SK-N-SH (cell line): ENCODE measurements around the gene GSE1.

Source experiments
- CTCF ChIP-seq: fragments of 200-600 bp; sonication (generic); IDR thresholded peaks from 2 replicates; pipeline ENCODE4 v1.6.1; 2017; ENCODE audit warnings: antibody characterized with exemption, mild to moderate bottlenecking, moderate library complexity
- SIN3A ChIP-seq: IDR thresholded peaks from 2 replicates; pipeline ENCODE4 v1.6.1; 2012; ENCODE audit warnings: low read depth, mild to moderate bottlenecking, low read length, moderate library complexity, borderline replicate concordance

GRCh38 chr16:85637808-85638647, 24.9 kb downstream of the GSE1 start:
- TF ChIP-seq CTCF = no peak
- TF ChIP-seq SIN3A = no peak
